Kidney epithelial cell (primary cell): ENCODE measurements around the gene NFIA. TPM values are rescaled to one million over a fixed set of nuclear protein-coding genes. Genes with fewer than 3 reads are reported as not detected.

Experiments
- DNase-seq: peaks from one replicate; pipeline ENCODE4 v3.0.0-alpha.2; 2010; ENCODE audit warnings: low read depth
- H3K27me3 ChIP-seq: 2 replicates; pipeline ENCODE4 v1.6.0; 2011; ENCODE audit warnings: low read length; ENCODE audit not compliant: control insufficient read depth, insufficient read depth
- H3K36me3 ChIP-seq: 2 replicates; pipeline ENCODE4 v1.5.1; 2011; ENCODE audit warnings: low read length; ENCODE audit not compliant: control insufficient read depth, insufficient read depth
- H3K4me3 ChIP-seq: 2 replicates; pipeline ENCODE4 v1.5.1; 2011; ENCODE audit warnings: low read depth, mild to moderate bottlenecking, control low read depth, low read length
- CTCF ChIP-seq: IDR thresholded peaks from 2 replicates; pipeline ENCODE4 v1.5.1; 2011; ENCODE audit warnings: mild to moderate bottlenecking, moderate library complexity, low read length, control low read depth, inconsistent platforms; ENCODE audit not compliant: insufficient read depth, poor library complexity, severe bottlenecking
- total RNA-seq: library from RNA; depleted of rRNA; stranded (reverse); fragments of >200 nt; gene quantifications from 2 replicates; pipeline ENCODE4 v1.2.3, GENCODE V29; 2015

The NFIA gene
- total RNA-seq, 1 donor from 2014 or later = 3.5 TPM

GRCh38 chr1:61313906-61314422 lies 231.6 kb downstream of the NFIA start:
- no peak for DNase-seq
- no peak overlapping the region for H3K4me3 ChIP-seq
- H3K36me3 ChIP-seq = no peaks in the 10 kb centered on the region
- H3K27me3 ChIP-seq = no peaks in the 10 kb centered on the region
- TF ChIP-seq CTCF = no peak

- Histone ChIP-seq H3K36me3 (no peaks in the 10 kb centered on the region), H3K4me3 (no peak overlapping the region), H3K27me3 (no peaks in the 10 kb centered on the region)
- TF ChIP-seq CTCF = no peak
- DNase-seq = no peak
Observed at GRCh38 chr1:61315011-61315410, 232.7 kb downstream of the NFIA start.

GRCh38 chr1:61316493-61316892 lies 234.1 kb downstream of the NFIA start:
- no peak for TF ChIP-seq CTCF
- no peaks in the 10 kb centered on the region for H3K27me3 ChIP-seq
- no peak overlapping the region for H3K4me3 ChIP-seq
- no peak for DNase-seq
- no peaks in the 10 kb centered on the region for H3K36me3 ChIP-seq

DNA sequence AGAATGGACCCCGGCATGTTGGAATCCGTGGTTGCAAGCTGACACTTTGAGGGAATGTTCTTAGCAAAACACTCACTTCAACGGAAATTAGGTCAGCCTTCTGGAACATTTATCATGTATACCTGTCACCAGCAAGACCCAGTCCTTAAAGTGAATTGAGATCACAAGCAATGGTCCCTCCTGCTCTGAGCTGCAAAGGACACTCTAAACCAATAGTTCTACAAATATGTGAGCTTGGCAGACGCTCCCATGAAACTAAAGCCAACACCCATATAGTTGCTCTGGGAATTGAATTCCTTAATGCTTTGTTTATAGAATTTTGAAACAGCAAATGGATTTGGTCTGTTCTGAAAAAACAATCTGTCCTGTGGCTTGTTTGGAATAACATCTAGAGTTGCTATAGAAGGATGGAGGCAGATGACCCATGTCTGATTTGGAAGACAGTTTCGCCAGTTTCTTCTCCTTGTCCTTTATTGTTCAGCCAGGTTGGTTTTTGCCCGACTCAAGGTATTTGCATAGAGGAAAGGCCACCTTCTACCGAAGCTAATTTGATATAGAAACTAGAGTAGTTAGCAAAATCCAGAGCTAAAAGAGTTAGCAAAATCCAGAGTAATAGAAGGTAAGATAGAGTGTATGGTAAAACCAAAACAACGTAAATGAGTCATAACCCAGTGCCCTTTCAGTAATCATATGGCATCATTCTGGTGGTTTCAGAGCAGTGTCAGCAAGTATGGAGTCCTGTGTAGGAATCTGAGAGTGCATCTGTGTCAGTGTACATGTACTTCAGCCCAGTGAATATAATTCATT lies 236.2 kb downstream of the NFIA start:
- no peak overlapping the region for H3K4me3 ChIP-seq
- DNase-seq = no peak
- H3K36me3 ChIP-seq = no peaks in the 10 kb centered on the region
- TF ChIP-seq CTCF = no peak
- H3K27me3 ChIP-seq = no peaks in the 10 kb centered on the region

GRCh38 chr1:61320575-61320974 lies 238.2 kb downstream of the NFIA start:
- no peak for DNase-seq
- H3K27me3 ChIP-seq = no peaks in the 10 kb centered on the region
- no peak for TF ChIP-seq CTCF
- no peaks in the 10 kb centered on the region for H3K36me3 ChIP-seq
- no peak overlapping the region for H3K4me3 ChIP-seq
